HEK293 (cell line): ENCODE measurements around the gene BATF3.

ENCODE experiments used
- BCL11B ChIP-seq: fragments of 450-650 bp; formaldehyde crosslinking; IDR thresholded peaks from 2 replicates; pipeline ENCODE4 v1.5.1; 2016; ENCODE audit warnings: low read depth, missing biosample characterization, missing genetic modification characterization
- GLI2 ChIP-seq: fragments of 450-650 bp; formaldehyde crosslinking; IDR thresholded peaks from 2 replicates; pipeline ENCODE4; 2017; ENCODE audit warnings: missing biosample characterization, missing genetic modification characterization, low read depth, borderline replicate concordance
- HOXA7 ChIP-seq: sonication (generic); formaldehyde crosslinking; IDR thresholded peaks from 2 replicates; pipeline ENCODE4 v1.8.1; 2022; ENCODE audit warnings: missing genetic modification reagents, borderline replicate concordance
- IKZF3 ChIP-seq: fragments of 450-650 bp; IDR thresholded peaks from 2 replicates; pipeline ENCODE4 v1.5.0; 2018; ENCODE audit warnings: missing biosample characterization, mild to moderate bottlenecking, missing genetic modification characterization, moderate library complexity
- KLF17 ChIP-seq: fragments of 450-650 bp; formaldehyde crosslinking; IDR thresholded peaks from 2 replicates; pipeline ENCODE4 v1.5.1; 2016; ENCODE audit warnings: missing biosample characterization, missing genetic modification characterization
- PATZ1 ChIP-seq: fragments of 450-650 bp; formaldehyde crosslinking; IDR thresholded peaks from 2 replicates; pipeline ENCODE4 v1.5.1; 2016; ENCODE audit warnings: missing biosample characterization, missing genetic modification characterization
- REPIN1 ChIP-seq: fragments of 450-650 bp; formaldehyde crosslinking; IDR thresholded peaks from 2 replicates; pipeline ENCODE4 v1.5.1; 2017; ENCODE audit warnings: missing biosample characterization, missing genetic modification characterization, low read depth
- SP2 ChIP-seq: fragments of 450-650 bp; formaldehyde crosslinking; IDR thresholded peaks from 2 replicates; pipeline ENCODE4 v1.5.1; 2016; ENCODE audit warnings: missing biosample characterization, missing genetic modification characterization
- YY1 ChIP-seq: fragments of 450-650 bp; formaldehyde crosslinking; IDR thresholded peaks from 2 replicates; pipeline ENCODE4 v1.5.1; 2018; ENCODE audit warnings: missing biosample characterization, missing genetic modification characterization
- ZBTB1 ChIP-seq: fragments of 450-650 bp; formaldehyde crosslinking; IDR thresholded peaks from 2 replicates; pipeline ENCODE4 v1.5.1; 2016; ENCODE audit warnings: missing biosample characterization, missing genetic modification characterization
- ZBTB10 ChIP-seq: fragments of 450-650 bp; formaldehyde crosslinking; IDR thresholded peaks from 2 replicates; pipeline ENCODE4 v1.5.1; 2016; ENCODE audit warnings: missing biosample characterization, missing genetic modification characterization
- ZBTB48 ChIP-seq: fragments of 450-650 bp; formaldehyde crosslinking; IDR thresholded peaks from 2 replicates; pipeline ENCODE4 v1.5.1; 2016; ENCODE audit warnings: missing biosample characterization, missing genetic modification characterization
- ZBTB7A ChIP-seq: fragments of 450-650 bp; formaldehyde crosslinking; IDR thresholded peaks from 2 replicates; pipeline ENCODE4 v1.5.1; 2016; ENCODE audit warnings: low read depth, missing biosample characterization, missing genetic modification characterization
- ZNF133 ChIP-seq: fragments of 450-650 bp; formaldehyde crosslinking; IDR thresholded peaks from 2 replicates; pipeline ENCODE4 v1.5.1; 2016; ENCODE audit warnings: missing biosample characterization, missing genetic modification characterization
- ZNF174 ChIP-seq: fragments of 450-650 bp; formaldehyde crosslinking; IDR thresholded peaks from 2 replicates; pipeline ENCODE4 v1.5.0; 2017; ENCODE audit warnings: missing biosample characterization, mild to moderate bottlenecking, missing genetic modification characterization
- ZNF221 ChIP-seq: fragments of 450-650 bp; formaldehyde crosslinking; IDR thresholded peaks from 2 replicates; pipeline ENCODE4 v1.5.1; 2017; ENCODE audit warnings: missing biosample characterization, missing genetic modification characterization, borderline replicate concordance
- ZNF274 ChIP-seq, 2 experiments: fragments of 200-500 bp in 1 of 2; fragments of 450-650 bp in 1 of 2; sonication (Bioruptor generic) in 1 of 2; formaldehyde crosslinking in 1 of 2; IDR thresholded peaks; 2 replicates each; pipeline versions ENCODE4 v1.5.1 to v1.6.1; 2014 to 2016; ENCODE audit warnings: borderline replicate concordance in 1 of 2, inconsistent platforms in 1 of 2, low read length in 1 of 2, missing biosample characterization in 1 of 2, missing genetic modification characterization in 1 of 2
- ZNF449 ChIP-seq: fragments of 450-650 bp; formaldehyde crosslinking; IDR thresholded peaks from 2 replicates; pipeline ENCODE4 v1.5.1; 2017; ENCODE audit warnings: missing biosample characterization, mild to moderate bottlenecking, missing genetic modification characterization, moderate library complexity
- ZNF510 ChIP-seq: fragments of 450-650 bp; formaldehyde crosslinking; IDR thresholded peaks from 2 replicates; pipeline ENCODE4 v1.5.1; 2018; ENCODE audit warnings: mild to moderate bottlenecking, missing genetic modification characterization, missing biosample characterization; ENCODE audit not compliant: insufficient replicate concordance
- ZNF518A ChIP-seq: fragments of 450-650 bp; formaldehyde crosslinking; conservative IDR thresholded peaks from 2 replicates; pipeline ENCODE4 v1.5.1; 2016; ENCODE audit warnings: low read depth, missing biosample characterization, missing genetic modification characterization
- ZNF624 ChIP-seq: fragments of 450-650 bp; formaldehyde crosslinking; IDR thresholded peaks from 2 replicates; pipeline ENCODE4 v1.5.1; 2017; ENCODE audit warnings: missing biosample characterization, missing genetic modification characterization
- ZNF626 ChIP-seq: fragments of 450-650 bp; sonication (Bioruptor Pico); formaldehyde crosslinking; IDR thresholded peaks from 2 replicates; pipeline ENCODE4 v1.5.1; 2018; ENCODE audit warnings: missing biosample characterization, missing genetic modification characterization, inconsistent platforms
- ZNF658 ChIP-seq: fragments of 450-650 bp; formaldehyde crosslinking; IDR thresholded peaks from 2 replicates; pipeline ENCODE4; 2016; ENCODE audit warnings: missing biosample characterization, missing genetic modification characterization
- ZSCAN18 ChIP-seq: fragments of 450-650 bp; formaldehyde crosslinking; IDR thresholded peaks from 2 replicates; pipeline ENCODE4 v1.5.1; 2016; ENCODE audit warnings: missing biosample characterization, missing genetic modification characterization

Gene BATF3

GRCh38 chr1:212700892-212701819 lies 1.5 kb upstream of the BATF3 start (continued):
- TF ChIP-seq PATZ1 (tag by site-specific recombination) (0 out of 2 replicates have a peak, but pooled peaks have one; percentile 13), HOXA7 (CRISPR knock-in tag) (no peak), REPIN1 (tag by site-specific recombination) (no peak), YY1 (no peak), ZNF221 (no peak), GLI2 (tag by site-specific recombination) (no peak), ZBTB10 (no peak), ZNF510 (no peak), ZBTB7A (tag by site-specific recombination) (no peak), ZNF658 (no peak), ZNF174 (no peak), ZNF133 (tag by site-specific recombination) (no peak), BCL11B (tag by site-specific recombination) (no peak), ZNF518A (tag by site-specific recombination) (no peak), ZNF626 (tag by site-specific recombination) (no peak), ZNF274 (IDR thresholded peaks at IDR 0.05; ENCODE audit: low read length) (no peak), ZNF274 (tag by site-specific recombination; IDR thresholded peaks at IDR 0.05; ENCODE audit: borderline replicate concordance) (no peak), ZNF449 (tag by site-specific recombination) (no peak), ZSCAN18 (tag by site-specific recombination) (no peak), ZBTB1 (tag by site-specific recombination) (no peak), IKZF3 (tag by site-specific recombination) (peak; percentile 56; the same call in 1 of the 2 replicates), ZNF624 (tag by site-specific recombination) (no peak), KLF17 (no peak), ZBTB48 (tag by site-specific recombination) (0 out of 2 replicates have a peak, but pooled peaks have one; percentile 52), SP2 (tag by site-specific recombination) (no peak)
